ENCODE measurements around the gene SLC51A. TPM values are rescaled to one million over a fixed set of nuclear protein-coding genes. Genes with fewer than 3 reads are reported as not detected.

The SLC51A gene
- total RNA-seq = not detected in 2 replicates

DNA sequence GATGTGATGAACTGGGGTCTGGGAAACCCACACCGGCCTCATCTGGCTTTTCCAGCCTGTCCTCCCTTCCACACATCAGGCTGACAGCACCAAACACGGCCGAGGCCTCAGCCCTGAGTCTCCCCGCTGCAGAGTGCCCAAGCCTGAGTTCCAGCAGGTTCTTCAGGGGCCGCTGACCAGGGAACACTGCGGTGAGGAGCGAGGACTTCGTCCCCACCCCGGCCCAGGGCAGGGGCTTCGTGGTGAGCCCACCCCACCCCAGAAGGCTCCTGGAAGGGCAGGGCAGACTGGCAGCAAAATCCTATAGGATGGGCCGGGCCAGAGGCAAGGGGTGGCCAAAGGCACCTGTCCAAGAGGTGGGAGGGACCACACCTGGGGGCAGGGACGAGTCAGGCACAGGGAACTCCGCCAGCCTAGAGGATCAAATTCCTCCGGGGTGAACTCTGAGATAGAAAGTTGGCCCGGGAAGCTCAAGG lies at the start of gene SLC51A:
TSS of gene SLC51A (plus strand) at position 446 of the 476 bp plus-strand sequence. CDS start 179 bp downstream, outside the sequence.

DNA sequence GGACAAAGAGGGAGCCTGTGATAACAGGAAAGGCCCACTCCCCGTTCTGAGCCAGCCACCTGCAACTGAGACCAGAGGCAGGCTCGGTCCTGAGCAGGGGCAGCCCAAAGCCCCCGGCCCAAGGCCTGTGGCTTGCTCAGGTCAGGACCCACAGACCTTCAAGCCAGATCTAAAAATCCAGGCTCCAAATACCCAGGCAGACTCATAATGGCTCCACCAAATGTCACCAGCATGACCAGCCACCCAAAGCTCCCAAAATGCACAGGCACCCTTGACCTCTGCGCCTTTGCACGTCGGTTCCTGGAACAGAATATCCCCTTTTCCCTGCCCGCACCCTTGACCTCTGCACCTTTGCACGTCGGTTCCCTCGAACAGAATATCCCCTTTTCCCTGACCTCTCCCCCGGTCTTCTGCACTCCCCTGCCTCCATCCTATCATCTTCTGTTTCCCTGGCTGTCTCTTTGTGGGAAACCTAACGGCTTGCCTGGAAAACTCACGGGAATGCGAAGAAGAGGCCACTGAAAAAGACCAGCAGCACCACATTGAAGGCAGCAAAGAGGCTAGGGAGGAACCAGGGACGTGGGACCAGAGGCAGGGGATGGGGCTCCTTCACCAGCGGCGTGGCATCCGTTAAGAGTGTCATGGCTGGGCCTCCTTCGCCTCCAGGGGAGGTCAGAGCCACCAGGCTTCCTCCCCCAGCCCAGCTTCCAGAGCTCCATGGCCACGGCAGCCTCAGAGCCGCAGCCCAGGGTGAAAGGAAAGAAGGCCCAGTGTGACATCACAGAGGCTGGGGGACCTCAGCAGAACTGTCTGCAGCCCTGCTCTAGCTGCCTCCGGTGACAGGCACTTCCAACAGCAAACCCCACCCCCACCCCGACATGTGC lies 5.4 kb upstream of the SLC51A start, which contains the start of gene ZDHHC19:
TSS of gene ZDHHC19 (minus strand) at position 728 of the 884 bp plus-strand sequence. CDS start at position 643, 85 bp downstream.

Other genes starting within 250 kb of the SLC51A start
- 149 and 164 TPM in 2 replicates for gene TFRC, start 134.4 kb upstream of the SLC51A start, total RNA-seq
- not detected in 2 replicates for gene ZDHHC19, start 5.1 kb upstream of the SLC51A start, total RNA-seq
- 90.5 and 104 TPM in 2 replicates for gene PCYT1A, start 71.2 kb downstream of the SLC51A start, total RNA-seq
- 6.9 and 8.1 TPM in 2 replicates for gene DYNLT2B, start 101.7 kb downstream of the SLC51A start, total RNA-seq
- gene TM4SF19, start 121.9 kb downstream of the SLC51A start, total RNA-seq = not detected in 2 replicates
- gene UBXN7, start 215.9 kb downstream of the SLC51A start, total RNA-seq = 20.3 and 24.0 TPM in 2 replicates